Effector memory CD4-positive, alpha-beta T cell (primary cell): Measurements from ENCODE around the gene NOP9.

Source experiments
- DNase-seq, 3 donors: peaks; one replicate each; pipeline ENCODE4 v3.0.0-alpha.2; 2020
- H3K27ac ChIP-seq: 2 replicates; pipeline ENCODE4 v1.7.0; 2013; ENCODE audit warnings: mild to moderate bottlenecking, low read length, moderate library complexity; ENCODE audit not compliant: insufficient read depth, poor library complexity, severe bottlenecking
- H3K27me3 ChIP-seq: replicated peaks from 2 replicates; pipeline ENCODE4 v1.7.0; 2013; ENCODE audit warnings: mild to moderate bottlenecking, low read length; ENCODE audit not compliant: insufficient read depth, control insufficient read depth, poor library complexity, severe bottlenecking
- H3K36me3 ChIP-seq: 2 replicates; pipeline ENCODE4 v1.7.0; 2013; ENCODE audit warnings: mild to moderate bottlenecking, low read length, moderate library complexity; ENCODE audit not compliant: control insufficient read depth, insufficient read depth
- H3K4me1 ChIP-seq: 2 replicates; pipeline ENCODE4 v1.7.0; 2013; ENCODE audit warnings: low read length, mild to moderate bottlenecking; ENCODE audit not compliant: control insufficient read depth, insufficient read depth, poor library complexity, severe bottlenecking
- H3K4me3 ChIP-seq: 2 replicates; pipeline ENCODE4 v1.7.0; 2013; ENCODE audit warnings: low read length, low read depth, mild to moderate bottlenecking; ENCODE audit not compliant: insufficient read depth, poor library complexity, severe bottlenecking
- H3K9me3 ChIP-seq: 2 replicates; pipeline ENCODE4 v1.7.0; 2013; ENCODE audit warnings: mild to moderate bottlenecking, low read length, moderate library complexity; ENCODE audit not compliant: control insufficient read depth

The NOP9 gene

DNA sequence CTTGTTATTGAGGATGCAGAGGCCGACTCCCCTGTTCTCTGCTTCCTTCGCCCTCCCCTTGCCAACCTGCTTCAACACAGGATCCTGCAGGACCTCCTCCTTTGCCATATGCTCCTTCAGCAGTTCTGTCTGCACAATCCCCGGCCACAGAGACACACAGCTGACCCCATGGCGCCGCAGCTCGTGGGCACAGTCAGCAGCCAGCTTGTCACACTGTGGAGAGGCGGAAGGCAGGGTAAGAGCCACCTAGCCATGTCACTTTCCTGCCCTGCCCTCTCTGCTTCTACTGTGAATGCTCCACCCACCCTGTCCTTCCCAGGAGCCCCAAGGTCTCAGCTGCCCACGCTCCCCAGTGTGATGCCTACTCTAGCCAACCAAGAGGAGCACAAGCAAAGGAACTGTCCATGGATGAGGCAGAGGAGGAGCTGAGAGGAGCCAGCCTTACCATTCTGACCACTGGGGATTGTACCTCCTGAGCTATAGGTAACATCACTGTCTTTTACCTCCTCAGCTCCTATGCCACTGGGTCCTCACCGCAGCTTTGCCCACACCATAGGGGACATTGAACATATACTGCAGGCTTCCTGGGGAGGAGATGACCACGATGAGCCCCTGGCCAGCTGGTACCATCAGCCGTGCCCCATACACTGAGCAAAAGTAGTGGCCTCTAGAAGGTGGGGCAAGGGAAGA lies 7.4 kb upstream of the NOP9 start:
- peaks cover 2% of the 10 kb centered on the region for H3K4me1 ChIP-seq
- H3K27me3 ChIP-seq, result no peaks in the 10 kb centered on the region
- no peak overlapping the region for H3K4me3 ChIP-seq
- no peaks in the 10 kb centered on the region for H3K9me3 ChIP-seq
- peaks cover 43% of the 10 kb centered on the region for H3K36me3 ChIP-seq
- DNase-seq, result no peak
- H3K27ac ChIP-seq, result no peak overlapping the region

GRCh38 chr14:24293525-24293924 lies 6.1 kb upstream of the NOP9 start:
- Histone ChIP-seq H3K4me3 (no peak overlapping the region), H3K9me3 (no peaks in the 10 kb centered on the region), H3K4me1 (peaks cover 6% of the 10 kb centered on the region), H3K27ac (no peak overlapping the region), H3K27me3 (no peaks in the 10 kb centered on the region), H3K36me3 (peaks cover 43% of the 10 kb centered on the region)
- no peak for DNase-seq

DNA sequence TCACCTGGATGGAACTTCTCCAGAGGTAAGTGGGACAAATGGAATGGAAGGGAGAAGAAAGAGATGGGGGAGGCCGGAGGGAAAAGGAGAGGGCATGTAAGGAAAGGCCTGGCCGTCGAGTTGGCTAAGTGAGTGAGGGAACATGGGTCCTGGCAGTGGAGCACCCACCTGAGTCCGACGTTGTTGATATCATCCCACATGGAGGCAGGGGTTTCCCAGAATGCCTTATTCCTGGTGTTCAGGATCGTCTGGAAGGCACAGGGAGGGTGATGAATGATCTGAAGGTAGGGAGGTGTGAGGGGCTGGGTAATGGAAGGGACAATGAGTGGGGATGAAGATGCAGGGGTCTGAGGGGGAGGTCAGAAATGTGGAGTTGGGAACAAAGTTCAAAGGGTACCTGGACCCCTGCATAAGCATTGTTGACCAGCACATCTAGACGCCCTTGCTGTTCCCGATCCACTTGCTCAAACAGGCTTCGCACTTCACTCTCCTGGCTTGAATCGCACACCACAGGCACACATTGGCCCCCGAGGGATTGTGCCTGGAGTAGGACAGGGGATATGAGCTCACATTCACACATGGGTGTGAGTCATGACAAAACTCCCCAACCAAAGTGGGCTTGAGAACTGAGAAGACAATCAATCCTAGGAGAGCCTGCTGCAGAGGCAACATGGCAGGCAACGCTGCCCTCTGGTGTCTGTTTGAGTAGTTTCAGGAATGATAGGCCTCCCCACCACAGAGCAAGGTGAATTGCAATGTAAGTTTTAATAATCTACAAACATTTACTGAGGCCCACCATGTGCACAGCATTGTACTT lies 3.1 kb upstream of the NOP9 start:
- no peaks in the 10 kb centered on the region for H3K27me3 ChIP-seq
- peak overlapping the region; percentile 45 for H3K27ac ChIP-seq
- peaks cover 31% of the 10 kb centered on the region for H3K36me3 ChIP-seq
- H3K4me1 ChIP-seq, result peaks cover 24% of the 10 kb centered on the region
- no peaks in the 10 kb centered on the region for H3K9me3 ChIP-seq
- peak; percentile 58 to 59 (median 58) for DNase-seq
- no peak overlapping the region for H3K4me3 ChIP-seq

GRCh38 chr14:24297190-24297964 lies 2.3 kb upstream of the NOP9 start:
- DNase-seq, result no peak
- no peaks in the 10 kb centered on the region for H3K27me3 ChIP-seq
- no peak overlapping the region for H3K4me3 ChIP-seq
- H3K4me1 ChIP-seq, result peaks cover 24% of the 10 kb centered on the region
- peaks cover 29% of the 10 kb centered on the region for H3K36me3 ChIP-seq
- peak overlapping the region; percentile 29 for H3K27ac ChIP-seq
- H3K9me3 ChIP-seq, result no peaks in the 10 kb centered on the region

DNA sequence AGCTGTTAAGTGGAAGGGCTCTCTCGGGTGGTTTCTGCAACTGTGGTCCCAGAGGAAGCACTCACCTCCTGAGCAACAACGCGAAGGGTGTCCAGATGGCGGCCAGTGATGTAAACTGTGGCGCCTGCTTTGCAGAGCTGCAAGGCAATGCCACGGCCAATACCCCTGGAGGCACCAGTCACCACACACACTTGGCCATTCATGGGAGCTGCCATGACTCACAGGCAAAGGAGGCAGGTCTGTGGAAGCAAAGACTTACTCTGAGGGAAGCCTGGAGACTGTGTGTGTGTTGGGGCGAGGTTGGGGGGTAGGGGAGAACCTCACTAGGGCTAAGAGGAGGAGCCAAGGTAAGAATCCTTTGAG lies 777 bp upstream of the NOP9 start:
- Histone ChIP-seq H3K4me3 (peak overlapping the region; percentile 69), H3K9me3 (no peaks in the 10 kb centered on the region), H3K4me1 (peaks cover 24% of the 10 kb centered on the region), H3K36me3 (peaks cover 40% of the 10 kb centered on the region), H3K27ac (peak overlapping the region; percentile 86), H3K27me3 (no peaks in the 10 kb centered on the region)
- no peak for DNase-seq

- Histone ChIP-seq H3K27ac (peak overlapping the region; percentile 86), H3K4me1 (peaks cover 24% of the 10 kb centered on the region), H3K27me3 (no peaks in the 10 kb centered on the region), H3K36me3 (peaks cover 49% of the 10 kb centered on the region), H3K4me3 (peak overlapping the region; percentile 69), H3K9me3 (no peaks in the 10 kb centered on the region)
- no peak for DNase-seq
Observed at GRCh38 chr14:24300326-24300980, 803 bp downstream of the NOP9 start.

DNA sequence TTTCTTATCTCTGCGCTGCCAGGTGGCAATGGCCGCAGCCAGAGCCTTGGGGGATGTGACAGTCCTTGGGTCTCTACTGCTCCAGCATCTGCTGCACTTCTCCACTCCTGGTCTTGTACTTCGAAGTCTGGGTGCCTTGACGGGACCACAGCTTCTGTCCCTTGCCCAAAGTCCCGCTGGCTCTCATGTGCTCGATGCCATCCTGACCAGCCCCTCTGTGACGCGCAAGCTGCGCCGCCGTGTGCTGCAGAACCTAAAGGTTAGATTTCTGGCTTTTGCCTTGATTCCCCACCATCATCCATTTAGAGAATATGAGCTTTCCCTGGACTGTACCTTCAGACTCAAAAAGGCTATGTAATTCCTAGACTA lies 4.4 kb downstream of the NOP9 start:
- no peaks in the 10 kb centered on the region for H3K9me3 ChIP-seq
- H3K4me1 ChIP-seq, result peaks cover 16% of the 10 kb centered on the region
- peaks cover 60% of the 10 kb centered on the region for H3K36me3 ChIP-seq
- no peak overlapping the region for H3K27ac ChIP-seq
- no peak overlapping the region for H3K4me3 ChIP-seq
- no peak for DNase-seq
- H3K27me3 ChIP-seq, result no peaks in the 10 kb centered on the region

DNA sequence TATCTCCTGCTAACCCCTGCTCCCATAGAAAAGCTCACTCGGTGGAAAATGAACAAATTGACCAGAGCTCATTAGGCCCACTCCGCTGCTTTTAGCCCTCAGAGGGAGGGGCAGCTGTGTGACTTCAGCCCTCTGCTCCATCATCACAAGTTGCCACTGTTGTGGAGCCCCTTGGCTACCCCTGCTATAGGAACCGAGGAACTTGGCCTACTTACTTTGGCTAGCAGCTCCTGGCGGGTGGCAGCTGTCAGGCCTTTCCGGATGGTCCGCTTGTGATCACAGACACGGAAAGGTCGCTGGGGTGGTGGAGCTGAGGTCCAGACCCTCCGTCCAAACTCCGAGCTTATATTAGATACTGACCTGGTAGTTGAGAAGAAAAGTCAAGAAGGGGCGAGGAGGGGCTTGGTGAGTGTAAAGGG lies 7.5 kb downstream of the NOP9 start:
- DNase-seq, result no peak
- Histone ChIP-seq H3K4me3 (no peak overlapping the region), H3K36me3 (peaks cover 55% of the 10 kb centered on the region), H3K27me3 (no peaks in the 10 kb centered on the region), H3K27ac (no peak overlapping the region), H3K4me1 (peaks cover 29% of the 10 kb centered on the region), H3K9me3 (no peaks in the 10 kb centered on the region)

DNA sequence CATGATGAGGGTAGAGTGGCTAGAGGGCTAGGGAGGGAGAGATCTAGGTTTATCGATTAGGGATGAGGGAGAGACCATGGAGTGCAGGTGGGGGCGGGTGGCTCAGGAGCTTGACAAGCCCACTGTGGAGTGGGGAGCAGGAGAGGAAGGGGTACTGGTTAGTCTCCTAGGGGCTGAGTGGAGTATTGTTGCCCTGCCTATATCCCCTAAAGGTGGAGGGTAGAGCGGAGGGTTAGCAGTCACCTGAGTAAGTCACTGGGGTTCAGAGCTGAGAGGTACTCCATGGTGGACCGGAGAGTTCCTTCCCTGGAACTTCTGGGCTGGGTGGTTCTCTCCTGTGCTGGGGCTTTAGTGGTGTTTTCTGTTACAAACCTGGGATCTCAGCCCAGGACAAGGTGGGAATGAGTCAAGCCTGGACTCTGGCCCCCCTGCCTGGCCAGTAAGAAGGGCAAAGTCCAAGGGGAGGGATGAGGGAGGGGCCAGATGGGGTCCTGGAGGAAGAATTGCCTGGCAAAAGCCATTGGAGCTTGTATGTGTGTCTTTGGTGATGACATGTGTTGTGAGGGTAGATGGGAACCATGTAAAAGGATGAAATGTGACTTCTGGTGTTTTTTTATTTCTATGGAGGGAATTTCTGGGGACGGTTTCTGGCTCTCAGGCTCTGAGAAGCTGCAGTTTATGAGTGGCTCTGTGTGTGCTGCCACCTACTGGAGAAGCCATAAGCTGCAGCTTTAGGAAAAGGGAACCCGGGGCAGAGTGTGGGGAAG lies 8.1 kb downstream of the NOP9 start, which contains the start of gene CIDEB:
TSS of gene CIDEB (minus strand) at position 403 of the 767 bp plus-strand sequence. CDS start at position 284, 119 bp downstream.
- Histone ChIP-seq H3K36me3 (peaks cover 49% of the 10 kb centered on the region), H3K4me3 (no peak within 1 kb of the TSS), H3K9me3 (no peaks in the 10 kb centered on the region), H3K27ac (peak within 1 kb of the TSS; percentile 25), H3K4me1 (peaks cover 35% of the 10 kb centered on the region), H3K27me3 (no peaks in the 10 kb centered on the region)
- DNase-seq, result peak in 2 of 3 donors; percentile 31 to 52
